Raji (cell line): ENCODE measurements around the gene XYLT1.

Experiments used
- POLR2A ChIP-seq: IDR thresholded peaks from 2 replicates; pipeline ENCODE4 v1.6.1; 2011; ENCODE audit warnings: low read depth, low read length, control low read depth; ENCODE audit not compliant: insufficient read depth

XYLT1 gene

GRCh38 chr16:17407321-17407720 is 63.4 kb downstream of the XYLT1 start:
- TF ChIP-seq POLR2A, result no peak

GRCh38 chr16:17404941-17405689 is 65.6 kb downstream of the XYLT1 start:
- TF ChIP-seq POLR2A, result no peak

- no peak for TF ChIP-seq POLR2A
Measured at GRCh38 chr16:17403859-17404545, 66.8 kb downstream of the XYLT1 start.

DNA sequence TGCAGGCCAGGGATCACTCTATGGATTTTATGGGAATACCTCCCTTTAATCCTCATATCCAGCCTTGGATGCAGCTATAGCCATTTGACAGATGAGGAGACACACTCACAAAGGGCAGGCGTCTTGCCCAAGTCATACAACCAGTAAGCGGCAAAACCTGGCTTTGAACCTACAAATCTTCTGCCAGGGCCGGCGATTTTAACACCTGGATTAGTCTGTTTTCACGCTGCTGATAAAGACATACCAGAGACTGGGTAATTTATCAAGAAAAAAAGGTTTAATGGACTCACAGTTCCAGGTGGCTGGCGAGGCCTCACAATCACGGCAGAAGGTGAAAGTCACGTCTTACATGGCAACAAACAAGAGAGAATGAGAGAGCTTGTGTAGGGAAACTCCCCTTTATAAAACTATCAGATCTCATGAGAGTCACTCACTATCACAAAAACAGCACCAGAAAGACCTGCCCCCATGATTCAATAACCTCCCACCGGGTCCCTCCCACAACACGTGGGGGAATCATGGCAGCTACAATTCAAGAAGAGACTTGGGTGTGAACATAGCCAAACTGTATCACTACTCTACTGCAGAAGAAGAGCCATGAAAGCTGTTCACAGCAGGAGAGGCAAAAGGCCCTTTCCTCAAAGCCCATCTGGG is 67.5 kb downstream of the XYLT1 start:
- no peak for TF ChIP-seq POLR2A

GRCh38 chr16:17397499-17397891 is 73.3 kb downstream of the XYLT1 start:
- no peak for TF ChIP-seq POLR2A

DNA sequence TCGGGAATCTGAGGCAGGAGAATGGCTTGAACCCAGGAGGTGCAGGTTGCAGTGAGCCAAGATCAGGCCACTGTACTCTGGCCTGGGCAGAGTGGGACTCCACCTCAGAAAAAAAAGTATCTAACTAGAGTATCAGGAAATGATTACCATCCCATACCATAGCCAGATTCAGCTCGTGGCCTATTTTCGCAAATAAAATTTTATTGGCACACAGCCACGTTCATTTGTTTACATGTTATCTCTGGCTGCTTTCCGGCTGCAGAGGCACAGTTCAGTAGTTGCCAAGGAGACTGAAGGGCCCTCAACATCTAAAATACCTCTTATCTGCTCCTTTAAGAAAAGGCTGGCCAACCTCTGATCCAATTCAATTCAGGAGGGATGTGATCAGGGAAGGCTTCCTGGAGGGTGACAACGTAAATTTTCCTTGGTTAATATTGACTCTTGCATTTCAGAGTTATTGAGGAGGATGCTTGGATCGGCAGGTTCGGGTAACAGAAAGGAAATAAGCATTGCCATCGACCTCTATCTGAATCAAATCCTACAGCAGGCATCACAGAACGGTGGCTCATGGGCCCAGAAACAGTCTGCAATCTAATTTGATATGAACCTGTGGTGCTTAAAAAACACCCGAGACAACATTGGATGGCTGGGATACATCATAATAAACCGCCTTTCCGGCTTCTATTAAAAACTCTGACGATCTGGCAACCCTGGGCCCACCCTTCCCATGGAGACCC is 73.8 kb downstream of the XYLT1 start:
- no peak for TF ChIP-seq POLR2A

DNA sequence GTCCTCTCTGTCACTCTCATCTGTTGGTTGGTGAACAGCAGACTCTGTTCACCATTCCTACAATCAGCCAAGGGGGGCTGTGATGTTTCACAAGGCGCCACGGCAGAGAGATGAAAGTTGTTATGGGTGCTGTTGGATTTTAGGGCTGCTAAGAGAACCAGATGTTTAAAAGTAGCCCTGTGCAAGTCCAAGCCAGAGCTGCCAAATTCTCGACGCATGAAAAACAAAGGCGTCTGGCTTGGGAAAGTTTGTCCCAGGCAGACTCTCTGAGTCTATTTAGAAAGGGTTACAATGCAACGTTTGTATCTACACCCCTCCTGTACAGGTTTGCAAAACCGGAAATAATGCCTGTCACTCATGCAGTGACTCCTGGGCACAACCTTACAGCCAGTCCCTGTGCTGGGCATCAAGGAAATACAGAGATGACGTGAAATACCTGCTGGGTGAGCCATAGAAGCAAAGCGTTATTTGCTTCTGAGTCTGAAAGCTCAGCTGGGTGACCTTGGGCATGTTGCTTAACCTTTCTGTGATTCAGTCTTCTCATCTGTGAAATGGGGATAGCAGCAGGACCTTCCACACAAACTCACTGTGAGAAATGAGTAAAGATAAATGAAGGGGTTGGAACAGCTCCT is 74.8 kb downstream of the XYLT1 start:
- TF ChIP-seq POLR2A, result no peak

DNA sequence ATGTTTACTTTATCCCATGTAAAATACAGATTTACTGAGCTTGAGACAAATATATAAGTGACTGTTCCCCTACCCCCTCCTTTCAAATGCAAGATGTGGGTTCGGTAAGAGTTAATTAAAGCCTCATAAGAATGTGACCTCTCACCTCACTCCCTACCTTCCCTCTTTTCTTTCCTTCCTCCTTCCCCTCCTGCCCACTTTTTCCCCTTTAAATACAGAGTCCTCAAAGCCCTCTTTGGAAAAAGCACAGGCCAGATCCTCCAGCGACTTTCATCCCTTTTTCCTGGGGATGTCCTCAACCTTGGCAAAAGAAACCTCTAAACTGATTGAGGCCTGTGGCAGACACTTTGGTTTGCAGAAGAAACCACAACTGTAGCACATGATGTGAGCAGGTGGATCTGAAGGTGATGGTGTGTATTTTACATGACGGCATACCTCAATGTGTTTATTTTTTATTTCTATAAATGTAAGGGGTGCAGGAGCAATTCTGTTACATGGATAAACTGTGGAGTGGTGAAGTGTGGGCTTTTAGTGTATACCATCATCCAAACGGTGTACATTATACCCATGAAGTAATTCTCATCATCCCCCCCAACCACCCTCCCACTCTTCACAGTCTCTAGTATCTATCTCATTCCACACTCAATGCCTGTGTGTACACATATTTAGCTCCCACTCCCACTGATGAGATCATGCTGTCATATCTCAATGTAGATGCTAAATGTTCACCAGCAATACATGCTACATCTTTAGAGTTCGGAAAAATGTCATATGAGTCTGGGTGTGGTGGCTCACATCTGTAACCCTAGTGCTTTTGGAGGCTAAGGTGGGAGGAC is 77.7 kb downstream of the XYLT1 start:
- no peak for TF ChIP-seq POLR2A

- TF ChIP-seq POLR2A, result no peak
Measured at GRCh38 chr16:17392127-17392856, 78.5 kb downstream of the XYLT1 start.

DNA sequence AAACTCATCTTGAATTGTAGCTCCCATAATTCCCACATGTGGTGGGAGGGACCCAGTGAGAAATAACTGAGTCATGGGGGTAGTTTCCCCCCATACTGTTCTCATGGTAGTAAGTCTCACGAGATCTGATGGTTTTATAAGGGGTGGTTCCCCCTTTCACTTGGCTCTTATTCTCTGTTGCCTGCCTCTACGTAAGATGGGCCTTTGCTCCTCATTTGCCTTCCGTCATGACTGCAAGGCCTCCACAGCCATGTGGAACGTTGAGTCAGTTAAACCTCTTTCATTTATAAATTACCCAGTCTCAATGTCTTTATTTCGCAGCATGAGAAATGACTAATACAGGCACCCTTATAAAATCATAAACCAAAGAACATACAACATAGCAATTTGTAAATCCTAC is 79.0 kb downstream of the XYLT1 start:
- TF ChIP-seq POLR2A, result no peak

DNA sequence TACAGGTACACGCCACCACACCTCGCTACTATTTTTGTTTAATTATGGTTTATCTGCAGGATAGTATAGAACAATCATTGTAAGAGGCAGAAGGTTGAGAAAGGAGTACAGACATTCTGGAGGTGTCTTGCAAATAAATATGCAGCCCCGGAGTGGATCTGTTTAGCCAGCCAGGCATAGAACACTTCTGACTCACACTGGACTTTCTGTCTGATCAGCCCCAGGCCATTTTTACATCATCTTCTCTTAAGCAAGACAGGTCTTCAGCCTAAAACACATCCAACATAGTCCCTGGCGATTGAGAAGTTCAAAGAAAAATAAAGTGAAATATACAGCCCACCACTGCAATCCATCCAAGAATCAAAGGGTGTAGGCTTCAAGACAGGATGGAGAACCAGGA is 81.4 kb downstream of the XYLT1 start:
- no peak for TF ChIP-seq POLR2A

DNA sequence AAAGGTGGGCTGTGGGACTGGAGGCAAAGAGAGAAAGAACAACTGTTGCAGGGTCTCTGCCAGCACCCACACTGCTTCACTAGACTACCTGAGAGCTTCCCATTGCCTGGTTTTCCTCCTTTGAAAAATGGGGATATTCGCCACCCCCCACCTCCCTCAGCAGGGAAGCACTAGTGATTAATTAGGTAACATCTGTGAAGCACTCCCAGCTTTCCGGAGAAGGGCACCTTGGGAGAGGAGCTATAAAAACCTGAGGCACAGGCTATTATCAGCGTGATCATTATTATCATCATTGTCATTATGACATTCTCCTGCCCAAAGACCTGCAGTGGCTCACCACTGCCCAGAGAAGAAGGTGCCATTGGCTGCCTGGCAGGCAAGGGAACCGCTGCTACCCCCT is 83.5 kb downstream of the XYLT1 start:
- no peak for TF ChIP-seq POLR2A

- TF ChIP-seq POLR2A, result no peak
Measured at GRCh38 chr16:17386229-17386628, 84.5 kb downstream of the XYLT1 start.

DNA sequence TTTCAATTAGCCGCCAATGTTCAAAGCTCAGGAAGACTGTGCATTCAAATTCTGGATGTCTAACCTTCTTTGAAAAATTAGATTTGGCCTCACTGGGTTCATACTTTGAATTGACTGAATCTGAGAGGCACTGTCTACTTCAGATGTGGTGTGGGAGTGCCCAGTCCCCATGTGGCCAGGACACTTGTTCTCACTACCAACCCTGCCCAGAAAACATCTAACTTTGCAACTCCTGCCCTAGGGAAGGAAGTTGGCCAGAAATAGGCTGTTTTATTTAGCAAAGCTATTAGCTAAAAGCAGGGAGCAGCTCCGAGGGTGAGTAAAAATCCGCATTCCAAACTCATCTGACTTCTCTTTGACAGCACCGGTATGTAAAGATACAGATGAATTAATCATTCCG is 86.3 kb downstream of the XYLT1 start:
- TF ChIP-seq POLR2A, result no peak
